ENCODE data around the gene SOBP.

DNA sequence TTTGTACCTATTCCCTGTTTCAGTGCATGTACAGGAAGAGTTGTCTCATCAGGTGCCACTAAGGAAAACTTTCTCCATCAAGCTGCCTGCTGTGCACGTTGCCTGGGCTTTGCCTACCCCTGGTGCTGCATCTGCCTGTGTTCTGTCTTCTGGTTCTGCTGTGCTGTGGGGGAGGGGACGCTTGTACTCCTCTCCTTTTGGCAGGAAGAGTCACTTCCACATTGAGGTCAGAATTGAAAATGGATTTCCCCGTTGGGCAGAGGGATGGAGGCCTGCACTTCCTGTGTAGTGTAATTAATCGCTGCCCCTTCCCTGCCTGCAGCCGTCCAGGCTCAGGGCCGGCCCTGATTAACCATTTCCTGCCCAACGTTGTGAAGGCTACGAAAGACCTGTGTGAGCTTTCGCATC is 180.9 kb downstream of the SOBP start:
- TF ChIP-seq, protein P1, sequence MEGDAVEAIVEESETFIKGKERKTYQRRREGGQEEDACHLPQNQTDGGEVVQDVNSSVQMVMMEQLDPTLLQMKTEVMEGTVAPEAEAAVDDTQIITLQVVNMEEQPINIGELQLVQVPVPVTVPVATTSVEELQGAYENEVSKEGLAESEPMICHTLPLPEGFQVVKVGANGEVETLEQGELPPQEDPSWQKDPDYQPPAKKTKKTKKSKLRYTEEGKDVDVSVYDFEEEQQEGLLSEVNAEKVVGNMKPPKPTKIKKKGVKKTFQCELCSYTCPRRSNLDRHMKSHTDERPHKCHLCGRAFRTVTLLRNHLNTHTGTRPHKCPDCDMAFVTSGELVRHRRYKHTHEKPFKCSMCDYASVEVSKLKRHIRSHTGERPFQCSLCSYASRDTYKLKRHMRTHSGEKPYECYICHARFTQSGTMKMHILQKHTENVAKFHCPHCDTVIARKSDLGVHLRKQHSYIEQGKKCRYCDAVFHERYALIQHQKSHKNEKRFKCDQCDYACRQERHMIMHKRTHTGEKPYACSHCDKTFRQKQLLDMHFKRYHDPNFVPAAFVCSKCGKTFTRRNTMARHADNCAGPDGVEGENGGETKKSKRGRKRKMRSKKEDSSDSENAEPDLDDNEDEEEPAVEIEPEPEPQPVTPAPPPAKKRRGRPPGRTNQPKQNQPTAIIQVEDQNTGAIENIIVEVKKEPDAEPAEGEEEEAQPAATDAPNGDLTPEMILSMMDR (IDR thresholded peaks at IDR 0.05; ENCODE audit: borderline replicate concordance, extremely low read depth, low read length, poor library complexity, severe bottlenecking), result no peak
- no peak for TF ChIP-seq EZH2 (IDR thresholded peaks at IDR 0.05; ENCODE audit: borderline replicate concordance, low read depth, low read length, severe bottlenecking)
